Naive thymus-derived CD8-positive, alpha-beta T cell (primary cell): ENCODE data around the gene SOBP. TPM values are rescaled to one million over a fixed set of nuclear protein-coding genes. Genes with fewer than 3 reads are reported as not detected.

Experiments used
- ATAC-seq, 2 donors: fragments of 150-1000 bp; cut with Tn5 transposase in 1 of 2; sonication (Bioruptor Pico), chemical (Tn5 transposase) in 1 of 2; 1 replicate in 1 of 2; 2 replicates in 1 of 2; pipeline ENCODE4 v1.10.0; 2021; ENCODE audit warnings: mild to moderate bottlenecking in 2 of 2, moderate library complexity in 2 of 2
- POLR2A ChIA-PET: fragments of 350-600 bp; sonication (Branson Sonifier 250); formaldehyde crosslinking; loops from one replicate; lab custom pipeline; 2021; ENCODE audit warnings: antibody characterized with exemption; lab: Charles Lee
- DNase-seq, 10 donors: peaks; one replicate each; pipeline versions ENCODE4 v3.0.0 to v3.0.0-alpha.2; 2020 to 2022
- H3K27ac Mint-ChIP-seq, 10 donors: one replicate each; pipeline ENCODE4 v1.8.0; 2020 to 2022; ENCODE audit warnings: mild to moderate bottlenecking in 10 of 10, mixed read lengths in 10 of 10, moderate library complexity in 4 of 10, inconsistent platforms in 1 of 10
- H3K27me3 Mint-ChIP-seq, 5 donors: one replicate each; pipeline ENCODE4 v1.8.0; 2021 to 2022; ENCODE audit warnings: mixed read lengths in 5 of 5
- H3K36me3 Mint-ChIP-seq, 3 donors: one replicate each; pipeline ENCODE4 v1.8.0; 2020 to 2022; ENCODE audit warnings: mixed read lengths in 3 of 3, mild to moderate bottlenecking in 2 of 3, inconsistent platforms in 1 of 3
- H3K4me1 Mint-ChIP-seq, 4 donors: one replicate each; pipeline ENCODE4 v1.8.0; 2021 to 2022; ENCODE audit warnings: mixed read lengths in 4 of 4
- H3K4me3 Mint-ChIP-seq, 10 donors: one replicate each; pipeline ENCODE4 v1.8.0; 2020 to 2022; ENCODE audit warnings: mild to moderate bottlenecking in 10 of 10, mixed read lengths in 10 of 10, moderate library complexity in 6 of 10, inconsistent platforms in 1 of 10
- H3K9me3 Mint-ChIP-seq, 9 donors: one replicate each; pipeline ENCODE4 v1.8.0; 2020 to 2022; ENCODE audit warnings: mixed read lengths in 9 of 9, mild to moderate bottlenecking in 3 of 9, inconsistent platforms in 1 of 9, moderate library complexity in 1 of 9
- polyA plus RNA-seq, 3 donors: library from polyadenylated mRNA; unstranded; fragments of 300-500 nt; fragmentation: Illumina TruSeq; gene quantifications; one replicate each; pipeline ENCODE4 v1.2.3, GENCODE V29; 2021
- total RNA-seq, 8 experiments: library from RNA in 2 of 8; stranded (reverse) in 2 of 8; gene quantifications; one replicate each; pipeline ENCODE4 v1.2.3 and lab custom pipeline; 2021 to 2026

Gene SOBP
- total RNA-seq (1 to 10 TPM in 1 of 2 experiments, under 1 TPM in 1; 0.82 to 1.4 TPM), polyA plus RNA-seq (under 1 TPM; 0.05 to 0.39 (median 0.08) TPM), total RNA-seq (lab: John Stamatoyannopoulos, UW) (1.7 to 7.3 (median 3.7) reads per million in 6 experiments)

DNA sequence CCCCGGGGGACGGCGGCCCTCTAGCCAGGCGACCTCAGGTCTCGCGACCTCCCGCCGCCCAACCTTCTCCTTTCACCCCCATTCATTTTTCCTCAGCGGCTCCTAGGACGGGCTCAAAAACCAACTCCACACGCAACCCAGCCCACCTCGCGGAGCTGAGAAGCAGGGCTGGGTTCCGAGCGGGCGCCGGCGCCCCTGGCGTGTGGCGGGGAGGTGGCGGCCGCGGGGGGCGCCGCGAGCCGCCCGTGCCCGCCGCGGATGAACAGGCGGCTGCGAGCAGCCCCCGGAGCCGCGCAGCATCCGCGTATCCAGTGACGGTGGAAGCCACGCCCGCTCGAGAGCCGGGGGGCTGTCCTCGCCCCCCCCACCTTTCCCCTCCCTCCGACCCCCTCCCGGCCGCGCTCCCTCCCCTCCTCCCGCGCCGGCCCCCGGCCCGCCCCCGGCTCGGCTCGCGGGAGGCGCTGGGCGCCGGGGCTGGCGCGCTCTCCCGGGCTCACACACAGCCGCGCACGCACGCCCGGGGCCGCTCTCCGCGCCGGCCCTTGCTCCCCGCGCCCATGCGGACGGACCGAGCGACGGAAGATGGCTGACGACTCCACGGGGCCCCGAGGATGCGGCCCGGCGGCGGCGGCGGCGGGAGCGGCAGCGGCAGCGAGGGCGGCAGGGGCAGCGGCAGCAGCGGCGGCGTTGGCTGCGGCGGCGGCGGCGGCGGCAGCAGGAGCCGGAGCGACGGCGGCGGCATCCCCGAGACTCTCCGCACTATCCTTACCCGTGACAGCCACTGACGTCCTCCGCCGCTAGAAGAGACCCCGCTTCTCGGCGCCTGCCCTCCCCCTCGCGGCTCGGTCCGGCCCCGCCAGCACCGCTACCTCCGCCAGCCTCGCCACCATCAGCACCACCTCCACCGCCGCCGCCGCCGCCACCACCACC, at the start of gene SOBP:
Gene SOBP (plus strand): TSS at position 482 of the 930 bp plus-strand sequence. CDS start 500 bp downstream, outside the sequence.
- peak within 1 kb of the TSS in 6 of 10 donors; percentile 27 to 95 (median 84) for H3K27ac Mint-ChIP-seq
- peak in 9 of 10 donors; percentile 11 to 78 (median 48) for DNase-seq
- no peaks in the 10 kb centered on the region for H3K36me3 Mint-ChIP-seq
- H3K4me3 Mint-ChIP-seq: peak within 1 kb of the TSS; percentile 86 to 100 (median 96)
- peaks cover 0 to 1% (median 0%) of the 10 kb centered on the region in 9 donors for H3K9me3 Mint-ChIP-seq
- ATAC-seq: peak; percentile 65 to 68
- H3K4me1 Mint-ChIP-seq: peaks cover 11 to 32% (median 23%) of the 10 kb centered on the region in 4 donors
- POLR2A ChIA-PET: interaction anchor here (0.5 to 4.1 kb wide), 3 partner anchors 27 to 130 kb away, joined by 3 to 28 read pairs (median 4); partner anchors contain the start of gene PDSS2
- peaks cover 30 to 42% (median 38%) of the 10 kb centered on the region in 5 donors for H3K27me3 Mint-ChIP-seq

- DNase-seq (no peak), ATAC-seq (no peak)
- POLR2A ChIA-PET: no interaction called here
- no peak overlapping the region for H3K27ac Mint-ChIP-seq
- no peak overlapping the region for H3K4me3 Mint-ChIP-seq
- peaks cover 0 to 24% (median 8%) of the 10 kb centered on the region in 3 donors for H3K36me3 Mint-ChIP-seq
- peaks cover 19 to 37% (median 25%) of the 10 kb centered on the region in 4 donors for H3K4me1 Mint-ChIP-seq
- H3K27me3 Mint-ChIP-seq: no peaks in the 10 kb centered on the region
- H3K9me3 Mint-ChIP-seq: peaks cover 0 to 2% (median 0%) of the 10 kb centered on the region in 9 donors
Observed at GRCh38 chr6:107440936-107441335, 49.0 kb upstream of the SOBP start.

DNA sequence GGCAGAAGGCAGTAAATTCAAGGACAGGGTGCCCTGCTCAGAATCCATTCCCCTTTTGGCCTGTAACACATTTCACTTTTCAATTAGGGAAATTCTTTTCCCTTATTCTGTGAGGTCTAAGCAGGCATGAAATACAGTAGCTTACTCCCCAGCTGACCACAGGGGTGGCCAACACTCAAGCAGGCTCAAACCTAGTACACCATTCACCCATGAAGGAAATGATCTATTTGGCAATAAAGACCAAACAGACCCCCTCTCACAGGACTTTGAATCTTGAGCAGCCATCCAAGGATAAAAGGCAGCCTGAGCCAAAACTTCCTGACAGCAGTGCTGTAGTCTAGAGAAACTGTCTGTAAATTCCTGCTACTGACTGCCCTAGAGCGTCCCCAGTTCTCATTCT, 48.2 kb upstream of the SOBP start:
- Mint-ChIP-seq H3K36me3 (peaks cover 3 to 30% (median 11%) of the 10 kb centered on the region in 3 donors), H3K4me3 (no peak overlapping the region), H3K4me1 (peaks cover 19 to 37% (median 24%) of the 10 kb centered on the region in 4 donors), H3K27ac (no peak overlapping the region), H3K9me3 (peaks cover 0 to 5% (median 1%) of the 10 kb centered on the region in 9 donors), H3K27me3 (no peaks in the 10 kb centered on the region)
- DNase-seq (no peak), ATAC-seq (no peak)
- POLR2A ChIA-PET: no interaction called here

DNA sequence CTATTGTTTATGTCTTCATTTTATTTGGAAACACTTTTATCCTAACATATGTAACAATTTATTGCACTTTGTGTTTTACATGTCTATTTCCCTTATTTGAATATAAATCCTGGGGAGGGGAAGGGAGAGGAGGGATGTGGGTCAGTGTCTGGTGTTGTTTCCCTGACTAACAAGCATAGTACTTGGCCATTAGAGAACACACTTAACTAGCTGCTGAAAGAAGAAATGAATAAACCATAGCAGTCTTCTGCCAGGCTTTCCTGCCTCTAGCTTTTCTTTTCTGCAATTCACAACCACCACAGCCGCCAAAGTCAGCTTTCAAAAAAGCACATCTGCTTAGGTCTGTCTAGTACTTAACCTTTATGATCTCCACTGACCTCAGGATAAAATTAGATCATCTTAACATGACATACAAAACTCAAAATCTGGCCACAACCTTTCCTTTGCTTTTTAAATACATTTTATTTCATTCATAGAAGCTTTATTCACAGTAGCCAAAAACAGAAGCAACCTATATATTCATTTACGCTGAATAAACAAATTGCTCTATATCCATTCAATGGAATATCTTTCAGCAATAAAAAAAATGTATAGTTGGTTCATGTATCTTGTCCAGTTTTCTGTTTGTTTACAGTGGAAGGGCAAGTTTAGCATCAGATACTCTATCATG, 46.8 kb upstream of the SOBP start:
- Mint-ChIP-seq H3K9me3 (peaks cover 0 to 19% (median 4%) of the 10 kb centered on the region in 9 donors), H3K36me3 (peaks cover 12 to 30% (median 22%) of the 10 kb centered on the region in 3 donors), H3K4me3 (no peak overlapping the region), H3K4me1 (peaks cover 12 to 30% (median 18%) of the 10 kb centered on the region in 4 donors), H3K27me3 (no peaks in the 10 kb centered on the region), H3K27ac (no peak overlapping the region)
- ATAC-seq: no peak
- POLR2A ChIA-PET: interaction anchor here (0.6 kb wide), 1 partner anchor 12 kb away, joined by 8 read pairs; no protein-coding TSS in a partner anchor
- DNase-seq: no peak

DNA sequence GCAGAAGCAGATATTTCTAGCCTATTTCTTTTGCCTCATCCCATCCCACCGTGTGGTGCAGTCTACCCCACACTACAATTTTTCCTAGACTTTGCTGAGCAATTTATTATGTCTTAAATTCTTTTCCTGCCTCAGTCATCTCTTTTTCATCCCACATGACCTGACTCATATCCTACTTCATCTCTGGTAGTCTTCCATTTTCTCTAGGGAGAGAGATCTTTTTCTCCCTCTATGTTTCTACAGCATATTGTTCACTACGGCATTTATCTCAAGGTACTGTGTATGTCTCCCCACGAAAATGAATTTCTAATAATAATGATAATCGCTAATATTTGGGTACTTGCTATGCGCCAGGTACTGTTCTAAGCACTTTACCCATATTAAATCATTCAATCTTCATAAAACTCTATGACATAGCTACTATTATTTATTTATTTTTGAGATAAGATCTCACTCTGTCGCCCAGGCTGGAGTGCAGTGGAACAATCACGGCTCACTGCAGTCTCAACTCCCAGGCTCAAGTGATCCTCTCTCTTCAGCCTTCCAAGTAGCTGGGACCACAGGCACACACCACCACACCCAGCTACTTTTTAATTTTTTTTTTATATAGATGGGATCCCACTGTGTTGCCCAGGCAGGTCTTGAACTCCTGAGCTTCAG, 46.2 kb upstream of the SOBP start:
- Mint-ChIP-seq H3K9me3 (peaks cover 1 to 25% (median 10%) of the 10 kb centered on the region in 9 donors), H3K27me3 (no peaks in the 10 kb centered on the region), H3K4me3 (no peak overlapping the region), H3K36me3 (peaks cover 19 to 33% (median 28%) of the 10 kb centered on the region in 3 donors), H3K27ac (no peak overlapping the region), H3K4me1 (peaks cover 12 to 30% (median 19%) of the 10 kb centered on the region in 4 donors)
- POLR2A ChIA-PET: interaction anchor here (0.6 kb wide), 1 partner anchor 12 kb away, joined by 8 read pairs; no protein-coding TSS in a partner anchor
- DNase-seq (no peak), ATAC-seq (no peak)

GRCh38 chr6:107444277-107444676, 45.6 kb upstream of the SOBP start:
- DNase-seq: no peak
- POLR2A ChIA-PET: no interaction called here
- peaks cover 4 to 31% (median 15%) of the 10 kb centered on the region in 9 donors for H3K9me3 Mint-ChIP-seq
- no peak overlapping the region for H3K4me3 Mint-ChIP-seq
- H3K27ac Mint-ChIP-seq: no peak overlapping the region
- H3K36me3 Mint-ChIP-seq: peaks cover 24 to 34% (median 33%) of the 10 kb centered on the region in 3 donors
- H3K4me1 Mint-ChIP-seq: peaks cover 12 to 29% (median 20%) of the 10 kb centered on the region in 4 donors
- no peak for ATAC-seq
- no peaks in the 10 kb centered on the region for H3K27me3 Mint-ChIP-seq

- Mint-ChIP-seq H3K27me3 (no peaks in the 10 kb centered on the region), H3K36me3 (peaks cover 40 to 61% (median 41%) of the 10 kb centered on the region in 3 donors), H3K4me3 (no peak overlapping the region), H3K27ac (no peak overlapping the region), H3K9me3 (peaks cover 4 to 37% (median 20%) of the 10 kb centered on the region in 9 donors), H3K4me1 (peaks cover under 1 to 14% (median 9%) of the 10 kb centered on the region in 4 donors)
- ATAC-seq (no peak), DNase-seq (no peak)
- POLR2A ChIA-PET: interaction anchor here (0.6 to 2.2 kb wide), 2 partner anchors 11 to 1230 kb away, joined by 3 to 6 read pairs; partner anchors contain the start of gene PDSS2
Observed at GRCh38 chr6:107447663-107448216, 42.2 kb upstream of the SOBP start.

DNA sequence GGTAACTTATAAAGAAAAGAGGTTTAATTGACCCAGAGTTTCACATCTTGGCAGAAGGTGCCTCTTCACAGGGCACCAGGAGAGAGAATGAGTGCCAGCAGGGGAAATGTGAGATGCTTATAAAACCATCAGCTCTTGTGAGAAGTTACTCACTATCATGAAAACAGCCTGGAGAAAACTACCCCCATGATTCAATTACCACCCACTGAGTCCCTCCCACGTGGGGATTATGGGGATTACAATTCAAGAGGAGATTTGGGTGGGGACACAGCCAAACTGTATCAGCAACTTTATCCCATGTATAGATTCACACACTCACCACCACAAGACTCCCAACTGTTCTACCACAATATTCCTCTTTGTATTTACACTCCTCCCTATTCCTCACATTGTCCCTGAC, 41.1 kb upstream of the SOBP start:
- Mint-ChIP-seq H3K36me3 (peaks cover 40 to 63% (median 46%) of the 10 kb centered on the region in 3 donors), H3K4me3 (no peak overlapping the region), H3K27me3 (no peaks in the 10 kb centered on the region), H3K4me1 (peaks cover 0 to 10% (median 4%) of the 10 kb centered on the region in 4 donors), H3K9me3 (peaks cover 4 to 37% (median 20%) of the 10 kb centered on the region in 9 donors), H3K27ac (no peak overlapping the region)
- no peak for DNase-seq
- POLR2A ChIA-PET: interaction anchor here (0.6 to 2.2 kb wide), 2 partner anchors 10 to 1229 kb away, joined by 3 to 6 read pairs; partner anchors contain the start of gene PDSS2
- no peak for ATAC-seq

- Mint-ChIP-seq H3K4me3 (peak overlapping the region; percentile 92 to 99 (median 98)), H3K36me3 (peaks cover 0 to 10% (median 0%) of the 10 kb centered on the region in 3 donors), H3K27ac (peak overlapping the region; percentile 96 to 98 (median 97)), H3K27me3 (no peaks in the 10 kb centered on the region), H3K9me3 (no peaks in the 10 kb centered on the region), H3K4me1 (peaks cover 13 to 31% (median 27%) of the 10 kb centered on the region in 4 donors)
- DNase-seq: peak in 7 of 10 donors; percentile 10 to 70 (median 26)
- POLR2A ChIA-PET: interaction anchor here (0.5 to 3.0 kb wide), 15 partner anchors 10 to 1999 kb away, joined by 3 to 28 read pairs (median 4); partner anchors contain the start of genes ATG5, MTRES1, SCML4 and SEC63
- ATAC-seq: peak; percentile 38 to 48
Observed at GRCh38 chr6:107458672-107459282, 31.1 kb upstream of the SOBP start.

- H3K4me3 Mint-ChIP-seq: peak within 1 kb of the TSS; percentile 92 to 99 (median 98)
- POLR2A ChIA-PET: interaction anchor here (0.5 to 3.0 kb wide), 16 partner anchors 9 to 1134 kb away, joined by 3 to 28 read pairs (median 4); partner anchors contain the start of genes ATG5, MTRES1, SCML4 and SEC63
- no peaks in the 10 kb centered on the region for H3K9me3 Mint-ChIP-seq
- H3K4me1 Mint-ChIP-seq: peaks cover 13 to 31% (median 27%) of the 10 kb centered on the region in 4 donors
- ATAC-seq (peak; percentile 92 to 94), DNase-seq (peak; percentile 85 to 98 (median 95))
- H3K27ac Mint-ChIP-seq: peak within 1 kb of the TSS; percentile 96 to 98 (median 97)
- no peaks in the 10 kb centered on the region for H3K27me3 Mint-ChIP-seq
- H3K36me3 Mint-ChIP-seq: peaks cover 0 to 10% (median 0%) of the 10 kb centered on the region in 3 donors
Observed at GRCh38 chr6:107459283-107460082, 30.4 kb upstream of the SOBP start, which contains the start of gene PDSS2. TSS of gene PDSS2 (minus strand) at chr6:107459564. CDS start at chr6:107459285, 279 bp downstream.
